NAMALWA (cell line): Measurements from ENCODE around the gene TAF3.
"Not testable (repeated sequence)": the region's sequence is repeated elsewhere in the genome, so short reads cannot be mapped to it uniquely, and the experiment has no call there.

Experiments used
- DNase-seq: peaks from one replicate; pipeline ENCODE4 v3.0.0-alpha.2; 2015; ENCODE audit warnings: low spot score

The TAF3 gene

DNA sequence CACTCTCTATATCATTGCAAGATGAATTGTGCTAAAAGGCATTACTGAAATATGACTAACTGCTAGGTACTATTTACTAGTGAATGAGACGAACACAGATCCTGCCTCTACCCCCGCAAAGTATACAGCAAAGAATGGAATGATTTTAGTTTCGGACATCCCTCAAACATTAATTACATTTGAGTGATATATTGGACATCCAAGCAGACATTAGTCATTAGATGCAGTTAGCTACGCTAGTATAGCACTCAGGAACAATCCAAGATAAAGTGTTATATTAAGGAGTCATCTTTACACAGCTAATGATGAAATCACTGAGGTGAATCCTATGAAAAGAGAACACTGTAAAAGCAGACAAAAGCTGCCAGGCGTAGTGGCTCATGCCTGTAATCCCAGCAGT, 7.3 kb upstream of the TAF3 start:
- no peak for DNase-seq

DNA sequence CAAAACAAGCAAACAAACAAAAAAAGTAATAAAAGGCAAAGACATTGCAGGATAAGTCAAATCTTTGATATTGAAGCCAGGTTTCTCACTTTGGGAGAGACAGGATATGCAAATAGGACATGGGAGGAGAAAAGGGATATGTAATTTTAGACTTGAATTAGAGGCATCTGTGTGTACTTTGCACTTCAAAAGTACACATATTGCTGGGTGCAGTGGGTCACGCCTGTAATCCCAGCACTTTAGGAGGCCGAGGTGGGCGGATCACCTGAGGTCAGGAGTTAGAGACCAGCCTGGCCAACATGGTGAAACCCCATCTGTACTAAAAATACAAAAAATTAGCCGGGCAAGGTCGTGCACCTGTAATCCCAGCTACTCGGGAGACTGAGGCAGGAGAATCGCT, 6.6 kb upstream of the TAF3 start:
- DNase-seq, result not testable (repeated sequence)

GRCh38 chr10:7813481-7813880, 4.8 kb upstream of the TAF3 start:
- peak; percentile 36 for DNase-seq

DNA sequence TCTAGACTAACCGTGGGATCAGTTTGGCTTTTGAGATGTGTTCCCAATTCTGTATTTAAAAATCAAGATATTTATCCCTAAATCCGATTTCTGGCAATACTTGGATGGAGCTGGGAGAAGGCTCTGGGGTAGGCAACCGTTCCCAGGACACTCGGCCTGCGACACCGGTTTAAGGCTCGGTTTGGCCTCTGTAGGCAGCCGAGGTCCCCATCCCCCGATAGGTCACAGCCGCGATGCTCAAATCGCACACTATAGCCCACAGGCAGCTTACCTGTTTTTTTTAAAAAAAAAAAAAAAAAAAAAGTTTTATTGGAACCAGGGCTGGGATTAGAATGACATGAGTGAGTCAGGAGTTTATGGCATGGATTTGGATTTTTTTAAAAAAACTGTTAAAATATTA, 729 bp upstream of the TAF3 start:
- DNase-seq, result no peak

DNA sequence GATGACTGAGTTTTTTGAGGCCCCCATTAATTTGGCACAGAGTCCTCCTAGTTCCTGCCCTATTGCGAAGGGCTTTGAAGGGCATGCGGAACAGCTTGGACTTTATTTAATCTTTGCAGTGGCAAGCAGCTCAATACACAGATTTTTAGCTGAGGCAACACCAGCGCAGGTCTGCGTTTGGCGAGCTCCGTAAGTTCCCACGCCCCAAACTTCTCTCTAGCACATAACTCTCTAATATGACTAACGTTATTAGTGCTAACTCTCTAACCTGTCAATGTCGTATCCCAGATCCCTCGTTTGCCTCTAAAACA, 366 bp upstream of the TAF3 start:
- no peak for DNase-seq

- peak; percentile 68 for DNase-seq
Measured at GRCh38 chr10:7819121-7819460, 786 bp downstream of the TAF3 start.

GRCh38 chr10:7824251-7824650, 5.9 kb downstream of the TAF3 start:
- no peak for DNase-seq

DNA sequence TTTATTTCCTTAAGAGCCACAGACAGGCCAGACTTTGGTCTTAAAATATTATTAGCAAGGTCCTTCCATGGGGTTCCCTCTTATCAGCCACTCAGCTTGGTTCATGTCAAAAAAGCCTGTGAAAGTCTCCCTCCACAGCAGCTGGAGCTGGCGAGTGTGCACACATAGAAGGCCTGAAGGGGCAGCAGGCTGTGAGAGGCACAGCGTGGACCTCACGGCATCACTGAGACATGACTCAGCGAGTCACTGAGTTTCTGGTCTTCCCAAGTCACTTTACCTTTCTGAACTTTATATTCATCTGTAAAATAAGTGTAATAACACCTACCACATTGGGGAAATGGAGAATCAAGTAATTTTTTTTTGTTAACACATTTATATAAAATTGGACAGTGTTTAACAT, 8.7 kb downstream of the TAF3 start:
- DNase-seq, result no peak

GRCh38 chr10:7829289-7829834, 11.1 kb downstream of the TAF3 start:
- no peak for DNase-seq

GRCh38 chr10:7832060-7832459, 13.8 kb downstream of the TAF3 start:
- DNase-seq, result no peak

DNA sequence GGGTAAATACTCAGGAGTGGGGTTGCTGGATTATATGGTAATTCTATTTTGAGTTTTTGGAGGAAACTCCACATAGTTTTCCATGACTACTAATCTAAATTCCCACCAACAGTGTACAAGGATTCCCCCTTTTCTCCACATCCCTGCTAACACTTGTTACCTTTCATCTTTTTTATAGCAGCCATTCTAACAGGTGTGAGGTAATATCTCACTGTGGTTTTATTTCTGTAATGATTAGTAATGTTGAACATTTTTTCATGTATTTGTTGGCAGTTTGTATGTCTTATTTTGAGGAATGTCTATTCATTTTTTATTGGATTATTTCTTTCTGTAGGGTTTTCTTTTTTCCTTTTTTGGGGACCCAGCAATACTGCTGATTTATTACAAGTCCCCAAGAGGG, 14.9 kb downstream of the TAF3 start:
- no peak for DNase-seq

DNA sequence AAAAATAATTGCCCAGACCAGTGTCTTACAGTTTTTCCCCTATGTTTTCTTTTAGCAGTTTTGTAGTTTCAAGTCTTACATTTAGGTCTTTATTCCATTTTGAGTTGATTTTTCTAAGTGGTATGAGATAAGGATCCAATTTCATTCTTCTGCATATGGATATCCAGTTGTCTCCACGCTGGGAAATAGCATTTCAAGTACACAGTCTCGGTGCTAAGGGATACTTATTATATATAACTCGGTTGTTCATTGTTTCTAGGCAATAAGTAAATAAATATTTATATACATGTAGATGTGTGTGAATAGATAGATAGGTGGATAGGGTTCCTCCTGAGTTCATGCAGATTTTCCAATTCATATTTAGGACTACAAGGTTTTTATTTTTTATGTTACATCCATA, 16.0 kb downstream of the TAF3 start:
- no peak for DNase-seq

DNA sequence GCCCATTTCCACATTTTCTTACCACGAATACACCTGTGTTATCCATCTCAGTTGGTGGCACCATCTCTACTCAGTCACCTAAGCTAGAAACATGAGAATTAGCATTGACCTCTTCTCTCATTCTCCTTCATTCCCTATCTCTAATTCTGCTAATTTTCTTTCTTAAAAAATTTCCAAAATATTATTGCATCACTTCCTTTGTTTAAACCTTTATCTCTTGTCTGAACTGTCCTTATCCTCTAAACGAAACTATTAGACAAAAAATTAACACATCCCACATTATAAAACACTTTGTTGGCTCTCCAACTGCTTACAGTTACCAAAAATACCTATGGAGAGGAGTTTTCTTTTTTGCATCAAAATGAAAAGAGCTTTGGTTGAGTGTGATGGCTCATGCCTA, 18.3 kb downstream of the TAF3 start:
- no peak for DNase-seq

- DNase-seq, result no peak
Measured at GRCh38 chr10:7846591-7846990, 28.3 kb downstream of the TAF3 start.

DNA sequence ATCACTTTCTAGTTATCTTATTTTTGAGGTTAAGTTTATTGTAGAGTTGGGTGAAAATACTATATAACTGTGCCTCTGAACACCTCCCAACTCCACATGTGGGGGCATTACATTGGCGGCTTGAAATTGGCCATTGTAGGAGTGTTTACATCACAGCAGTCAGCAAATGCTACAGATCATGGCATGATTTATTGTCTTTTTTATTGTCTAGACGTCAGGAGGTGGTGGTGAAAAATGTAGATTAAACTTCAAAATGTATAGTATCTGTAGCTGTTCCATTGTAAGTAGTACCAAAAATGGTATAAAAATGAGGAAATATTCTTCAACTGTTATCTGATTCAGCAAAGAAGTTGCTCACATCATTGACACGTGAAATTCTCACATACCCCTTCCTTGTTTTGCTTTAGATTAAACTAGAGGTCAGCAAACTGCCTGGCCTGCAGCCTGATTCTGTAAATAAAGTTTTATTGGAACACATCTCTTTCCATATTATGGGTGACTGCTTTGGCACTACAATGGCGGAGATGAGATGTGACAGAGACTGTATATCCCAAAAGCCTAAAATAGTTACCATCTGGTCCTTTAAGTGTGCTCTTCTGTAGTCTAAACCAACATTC, 35.0 kb downstream of the TAF3 start:
- no peak for DNase-seq

DNA sequence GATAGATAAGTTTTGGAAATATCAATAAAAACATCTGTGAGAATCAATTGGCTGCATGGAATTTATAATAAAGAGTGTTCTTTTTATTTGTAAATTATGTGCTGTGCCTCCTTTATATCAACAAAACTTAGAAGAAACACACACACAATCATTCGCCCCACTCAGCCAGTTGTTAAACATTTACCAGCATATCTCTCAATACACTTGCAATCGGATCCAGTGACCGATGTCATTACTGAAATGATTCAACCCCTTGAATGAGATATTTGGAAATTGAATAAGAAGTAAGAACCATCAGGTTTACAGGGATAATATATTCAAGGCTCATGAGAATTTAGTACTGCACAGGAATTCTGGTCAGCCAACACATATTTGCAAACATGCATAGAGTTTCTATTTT, 35.6 kb downstream of the TAF3 start:
- no peak for DNase-seq

- no peak for DNase-seq
Measured at GRCh38 chr10:7855205-7855604, 36.9 kb downstream of the TAF3 start.

DNA sequence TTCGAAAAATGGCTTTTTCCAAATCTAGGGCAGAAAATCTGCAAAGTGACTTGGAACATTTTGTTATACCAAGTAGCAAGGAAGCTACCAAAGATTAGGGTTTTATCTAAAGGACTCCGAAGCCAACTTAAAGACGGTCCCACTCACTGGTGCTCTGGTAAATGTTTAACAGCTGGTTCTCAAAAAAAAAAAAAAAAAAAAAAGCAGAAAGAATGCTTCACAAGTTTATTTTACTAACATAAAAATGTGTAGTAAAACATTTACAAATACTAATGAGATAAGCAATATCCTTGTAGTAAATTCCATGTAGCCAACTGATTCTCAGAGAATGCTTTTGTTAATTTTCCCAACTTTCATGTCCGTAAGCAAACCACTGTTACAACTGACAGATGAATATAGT, 38.4 kb downstream of the TAF3 start:
- DNase-seq, result no peak

- no peak for DNase-seq
Measured at GRCh38 chr10:7857262-7857661, 39.0 kb downstream of the TAF3 start.

DNA sequence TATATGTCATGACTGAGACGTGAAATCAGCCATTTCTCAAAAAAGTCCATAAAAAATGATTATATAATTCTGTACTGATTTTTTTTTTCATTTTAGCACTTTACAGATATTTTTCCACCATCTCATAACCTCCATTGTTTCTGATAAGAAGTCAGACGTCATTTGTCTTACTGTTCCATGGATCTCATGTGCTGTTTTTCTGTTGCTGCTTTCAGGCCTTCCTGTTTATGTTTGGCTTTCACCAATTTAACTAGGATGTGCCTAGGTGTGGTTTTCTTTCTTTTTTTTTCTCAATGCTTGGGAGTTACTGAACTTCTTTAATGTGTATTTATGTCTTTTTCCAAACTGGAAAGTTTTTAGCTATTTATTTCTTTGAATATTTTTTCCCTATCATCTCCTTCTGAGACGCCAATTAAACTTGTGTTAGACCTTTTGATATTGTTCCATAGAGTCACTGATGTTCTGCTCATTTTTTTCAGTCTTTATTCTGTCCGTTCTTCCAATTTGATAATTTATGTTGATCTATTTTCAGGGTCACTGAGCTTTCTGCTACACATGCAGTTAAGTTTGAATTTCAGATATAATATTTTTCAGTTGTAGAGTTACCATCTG, 43.3 kb downstream of the TAF3 start:
- DNase-seq, result no peak

GRCh38 chr10:7862121-7862514, 43.8 kb downstream of the TAF3 start:
- DNase-seq, result no peak

DNA sequence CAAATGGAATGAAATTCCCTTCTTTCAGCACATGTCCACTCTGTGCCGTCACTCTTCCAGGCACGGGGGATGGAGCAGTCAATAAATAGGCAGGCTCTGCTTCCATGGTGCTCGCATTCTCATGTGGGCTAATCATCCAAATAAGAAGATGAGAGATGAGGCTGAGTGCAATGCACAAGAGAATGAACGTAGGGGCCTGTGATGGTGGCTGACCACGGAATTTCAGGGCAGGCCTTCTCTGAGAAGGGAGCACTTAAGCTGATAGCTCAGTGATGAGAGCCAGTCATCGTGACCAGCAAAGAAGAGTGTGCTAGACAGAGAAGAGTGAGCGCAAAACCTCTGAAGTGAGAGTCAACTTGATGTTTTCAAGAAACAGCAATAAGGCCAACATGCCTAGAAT, 47.9 kb downstream of the TAF3 start:
- no peak for DNase-seq

DNA sequence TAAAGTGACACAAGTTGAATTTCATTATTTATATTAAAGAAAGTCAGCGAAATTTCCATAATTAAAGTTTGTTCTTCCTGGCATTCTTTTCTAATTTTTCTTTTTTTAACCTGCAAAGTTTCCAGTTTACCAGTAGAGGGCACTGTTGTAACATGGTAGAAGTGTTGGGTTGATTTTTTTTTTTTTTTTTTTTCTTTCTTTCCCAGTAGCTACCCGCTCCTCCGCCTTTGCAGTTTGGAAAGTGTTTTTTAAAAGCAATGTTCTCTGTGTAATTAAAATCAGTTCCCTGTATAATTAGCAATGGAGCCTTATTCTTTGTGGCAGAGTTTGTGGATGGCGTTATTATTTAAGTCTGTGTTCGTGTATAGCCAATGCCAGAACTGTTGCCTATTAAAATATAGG, 53.7 kb downstream of the TAF3 start:
- DNase-seq, result peak; percentile 55

- no peak for DNase-seq
Measured at GRCh38 chr10:7874864-7875263, 56.6 kb downstream of the TAF3 start.
